H9 (cell line): ENCODE measurements around the gene AFMID. TPM values are rescaled to one million over a fixed set of nuclear protein-coding genes. Genes with fewer than 3 reads are reported as not detected.
A peak's percentile ranks its signal among the peaks of the same experiment; 100 is the strongest.

ENCODE experiments used
- DNase-seq: peaks from one replicate; pipeline ENCODE4 v3.0.0-alpha.2; 2017
- H2AFZ ChIP-seq: one replicate; pipeline ENCODE4 v1.6.1; 2013; ENCODE audit warnings: mild to moderate bottlenecking, low read length, control low read depth, moderate library complexity
- H2AK5ac ChIP-seq: 2 replicates; pipeline ENCODE4 v1.6.1; 2013; ENCODE audit warnings: low read length, control low read depth, mixed read lengths; ENCODE audit not compliant: insufficient read length
- H2BK120ac ChIP-seq: one replicate; pipeline ENCODE4 v1.6.1; 2013; ENCODE audit warnings: low read depth, mild to moderate bottlenecking, low read length, control low read depth, inconsistent platforms; ENCODE audit not compliant: poor library complexity, severe bottlenecking
- H2BK12ac ChIP-seq: 2 replicates; pipeline ENCODE4 v1.6.1; 2013; ENCODE audit warnings: low read length, control low read depth, mixed read lengths, low read depth; ENCODE audit not compliant: insufficient read length
- H2BK15ac ChIP-seq: 2 replicates; pipeline ENCODE4 v1.6.1; 2013; ENCODE audit warnings: low read depth, low read length, control low read depth
- H2BK20ac ChIP-seq: one replicate; pipeline ENCODE4 v1.6.1; 2013; ENCODE audit warnings: low read depth, mild to moderate bottlenecking, low read length, control low read depth, inconsistent platforms; ENCODE audit not compliant: poor library complexity, severe bottlenecking
- H2BK5ac ChIP-seq: 2 replicates; pipeline ENCODE4 v1.6.1; 2013; ENCODE audit warnings: low read length, control low read depth, mixed read lengths; ENCODE audit not compliant: insufficient read length
- H3K14ac ChIP-seq: 2 replicates; pipeline ENCODE4 v1.6.1; 2013; ENCODE audit warnings: low read length, control low read depth; ENCODE audit not compliant: insufficient read depth
- H3K18ac ChIP-seq: 2 replicates; pipeline ENCODE4 v1.6.1; 2013; ENCODE audit warnings: low read depth, mild to moderate bottlenecking, mixed read lengths, low read length, control low read depth; ENCODE audit not compliant: insufficient read length
- H3K23ac ChIP-seq: 2 replicates; pipeline ENCODE4 v1.6.1; 2013; ENCODE audit warnings: low read length, control low read depth, mixed read lengths, low read depth; ENCODE audit not compliant: insufficient read length
- H3K23me2 ChIP-seq: 2 replicates; pipeline ENCODE4 v1.6.1; 2013; ENCODE audit warnings: low read depth, mild to moderate bottlenecking, mixed read lengths, low read length, control low read depth; ENCODE audit not compliant: insufficient read length, poor library complexity, severe bottlenecking
- H3K27ac ChIP-seq: 2 replicates; pipeline ENCODE4 v1.5.1; 2013; ENCODE audit warnings: low read length, control low read depth, mixed read lengths, low read depth; ENCODE audit not compliant: insufficient read length
- H3K27me3 ChIP-seq: 2 replicates; pipeline ENCODE4 v1.6.1; 2013; ENCODE audit warnings: low read length, control low read depth, inconsistent platforms; ENCODE audit not compliant: insufficient read depth
- H3K4ac ChIP-seq: 2 replicates; pipeline ENCODE4 v1.6.1; 2013; ENCODE audit warnings: low read depth, mild to moderate bottlenecking, control low read depth, inconsistent platforms, low read length, moderate library complexity
- H3K4me1 ChIP-seq: 2 replicates; pipeline ENCODE4 v1.6.1; 2013; ENCODE audit warnings: low read length, control low read depth, inconsistent platforms; ENCODE audit not compliant: insufficient read depth
- H3K4me2 ChIP-seq: 2 replicates; pipeline ENCODE4 v1.6.1; 2013; ENCODE audit warnings: low read length, control low read depth, mixed read lengths; ENCODE audit not compliant: insufficient read length, insufficient read depth
- H3K56ac ChIP-seq: 2 replicates; pipeline ENCODE4 v1.6.1; 2013; ENCODE audit warnings: low read depth, mild to moderate bottlenecking, mixed read lengths, low read length, control low read depth; ENCODE audit not compliant: insufficient read length
- H3K79me1 ChIP-seq: 2 replicates; pipeline ENCODE4 v1.6.1; 2013; ENCODE audit warnings: low read depth, mild to moderate bottlenecking, moderate library complexity, low read length, control low read depth, inconsistent platforms; ENCODE audit not compliant: insufficient read depth, poor library complexity, severe bottlenecking
- H3K79me2 ChIP-seq: 2 replicates; pipeline ENCODE4 v1.6.1; 2013; ENCODE audit warnings: low read length, control low read depth, inconsistent platforms; ENCODE audit not compliant: insufficient read depth
- H3K9ac ChIP-seq: 2 replicates; pipeline ENCODE4 v1.6.1; 2013; ENCODE audit warnings: low read length, control low read depth, mixed read lengths; ENCODE audit not compliant: insufficient read length; ENCODE audit errors: extremely low read depth
- H3K9me3 ChIP-seq: one replicate; pipeline ENCODE4 v1.6.1; 2013; ENCODE audit warnings: low read depth, low read length, inconsistent platforms; ENCODE audit not compliant: control insufficient read depth
- H3T11ph ChIP-seq: one replicate; pipeline ENCODE4 v1.6.1; 2013; ENCODE audit warnings: mild to moderate bottlenecking, low read length, control low read depth, inconsistent platforms
- H4K20me1 ChIP-seq: one replicate; pipeline ENCODE4 v1.6.1; 2013; ENCODE audit not compliant: control insufficient read depth, insufficient read length, insufficient read depth
- H4K5ac ChIP-seq: 2 replicates; pipeline ENCODE4 v1.6.1; 2013; ENCODE audit warnings: low read depth, mild to moderate bottlenecking, mixed read lengths, low read length, control low read depth; ENCODE audit not compliant: insufficient read length
- H4K8ac ChIP-seq: replicated peaks from 2 replicates; pipeline ENCODE4 v1.6.1; 2013; ENCODE audit warnings: low read length, control low read depth, mixed read lengths, low read depth; ENCODE audit not compliant: insufficient read length
- H4K91ac ChIP-seq: 2 replicates; pipeline ENCODE4 v1.6.1; 2013; ENCODE audit warnings: low read depth, mild to moderate bottlenecking, moderate library complexity, mixed read lengths, low read length, control low read depth; ENCODE audit not compliant: insufficient read length
- H3K27ac Mint-ChIP-seq, 3 experiments: 2 replicates in 2 of 3; 3 replicates in 1 of 3; pipeline ENCODE4 v1.8.0; 2020 to 2021; ENCODE audit warnings: mixed read lengths in 3 of 3, mild to moderate bottlenecking in 1 of 3, moderate library complexity in 1 of 3
- H3K27me3 Mint-ChIP-seq: 2 replicates; pipeline ENCODE4 v1.8.0; 2021; ENCODE audit warnings: low read depth, mild to moderate bottlenecking, moderate library complexity, mixed read lengths
- H3K36me3 Mint-ChIP-seq, 3 experiments: 2 replicates in 2 of 3; 3 replicates in 1 of 3; pipeline ENCODE4 v1.8.0; 2020 to 2021; ENCODE audit warnings: low read depth in 3 of 3, mixed read lengths in 3 of 3; ENCODE audit not compliant: insufficient read depth in 1 of 3
- H3K4me1 Mint-ChIP-seq, 2 experiments: 2 replicates each; pipeline ENCODE4 v1.8.0; 2020; ENCODE audit warnings: mixed read lengths in 2 of 2
- H3K4me3 Mint-ChIP-seq, 2 experiments: 2 replicates in 1 of 2; 3 replicates in 1 of 2; pipeline ENCODE4 v1.8.0; 2020 to 2021; ENCODE audit warnings: mild to moderate bottlenecking in 2 of 2, mixed read lengths in 2 of 2, moderate library complexity in 1 of 2
- H3K9me3 Mint-ChIP-seq, 2 experiments: 2 replicates in 1 of 2; 3 replicates in 1 of 2; pipeline ENCODE4 v1.8.0; 2020; ENCODE audit warnings: mild to moderate bottlenecking in 2 of 2, mixed read lengths in 2 of 2, moderate library complexity in 1 of 2
- CTCF ChIP-seq: fragments of 200-600 bp; sonication (generic); conservative IDR thresholded peaks from 3 replicates; pipeline ENCODE4 v1.8.0; 2021; ENCODE audit warnings: antibody characterized with exemption, mild to moderate bottlenecking
- WGBS: extraction: QIAGEN DNeasy Blood & Tissue Kit; methylation state at CpG from one replicate; pipeline ENCODE4 v1.1.7; 2013; ENCODE audit warnings: missing lambda C conversion rate, low lambda C conversion rate, mixed read lengths; ENCODE audit not compliant: insufficient read length; ENCODE audit errors: extremely low coverage; 5-methylcytosine and 5-hydroxymethylcytosine counted together
- total RNA-seq: library from RNA; stranded (reverse); gene quantifications from 2 replicates; pipeline ENCODE4 v1.2.1, GENCODE V29; 2021

Gene AFMID
- total RNA-seq, 1 experiment from 2014 or later, result 64.1 TPM

- no peaks in the 10 kb centered on the region for H3K27me3 ChIP-seq
- DNase-seq, result no peak
- no peaks in the 10 kb centered on the region; the same call in 1 of the 2 replicates for H3K4me1 ChIP-seq
- no peak overlapping the region for H4K91ac ChIP-seq
- no peak overlapping the region for H2BK15ac ChIP-seq
- peaks cover 19 to 53% (median 40%) of the 10 kb centered on the region in 3 experiments for H3K36me3 Mint-ChIP-seq
- no peak overlapping the region for H2BK5ac ChIP-seq
- no peak overlapping the region for H4K8ac ChIP-seq
- no peaks in the 10 kb centered on the region for H3K9me3 Mint-ChIP-seq
- no peak overlapping the region for H4K5ac ChIP-seq
- 0 out of 5 replicates have a peak overlapping the region, but pooled peaks of 1 of the 2 experiments have one; percentile 23 for H3K4me3 Mint-ChIP-seq
- no peak overlapping the region for H3K27ac ChIP-seq
- H3K27ac Mint-ChIP-seq, result peak overlapping the region; percentile 62 to 80 (median 64); a peak in 4 of 7 replicates
- no peaks in the 10 kb centered on the region for H3K9me3 ChIP-seq
- no peak overlapping the region for H2AK5ac ChIP-seq
- H3K79me2 ChIP-seq, result no peaks in the 10 kb centered on the region
- H2BK20ac ChIP-seq, result no peak overlapping the region
- no peak overlapping the region for H3T11ph ChIP-seq
- H3K79me1 ChIP-seq, result no peaks in the 10 kb centered on the region
- H3K4ac ChIP-seq, result no peak overlapping the region
- TF ChIP-seq CTCF, result no peak
- no peak overlapping the region for H2BK12ac ChIP-seq
- H2AFZ ChIP-seq, result no peak overlapping the region
- H3K23me2 ChIP-seq, result no peaks in the 10 kb centered on the region
- H3K18ac ChIP-seq, result no peak overlapping the region
- H3K14ac ChIP-seq, result no peak overlapping the region
- no peak overlapping the region for H2BK120ac ChIP-seq
- no CpG with 5 or more reads among the region's 11 CpGs for WGBS
- H3K9ac ChIP-seq, result no peak overlapping the region
- no peaks in the 10 kb centered on the region; the same call in 1 of the 2 replicates for H3K27me3 Mint-ChIP-seq
- peaks cover 34 to 53% of the 10 kb centered on the region in 2 experiments for H3K4me1 Mint-ChIP-seq
- peaks cover 4% of the 10 kb centered on the region for H4K20me1 ChIP-seq
- no peak overlapping the region for H3K4me2 ChIP-seq
- H3K56ac ChIP-seq, result no peak overlapping the region
- H3K23ac ChIP-seq, result no peak overlapping the region
These were observed 14.0 kb upstream of the AFMID start for GRCh38 chr17:78173097-78173715.
